Eye (tissue), 1 donor: ENCODE data around the gene ZHX3.
A peak's percentile ranks its signal among the peaks of the same experiment; 100 is the strongest.

Experiments used
- DNase-seq: peaks from one replicate; pipeline ENCODE4 v3.0.0-alpha.2; 2015

ZHX3 gene

GRCh38 chr20:41355192-41355591 lies 37.7 kb upstream of the ZHX3 start:
- DNase-seq: no peak

GRCh38 chr20:41353530-41353929 lies 36.0 kb upstream of the ZHX3 start:
- no peak for DNase-seq

GRCh38 chr20:41352666-41353065 lies 35.1 kb upstream of the ZHX3 start:
- DNase-seq: no peak

DNA sequence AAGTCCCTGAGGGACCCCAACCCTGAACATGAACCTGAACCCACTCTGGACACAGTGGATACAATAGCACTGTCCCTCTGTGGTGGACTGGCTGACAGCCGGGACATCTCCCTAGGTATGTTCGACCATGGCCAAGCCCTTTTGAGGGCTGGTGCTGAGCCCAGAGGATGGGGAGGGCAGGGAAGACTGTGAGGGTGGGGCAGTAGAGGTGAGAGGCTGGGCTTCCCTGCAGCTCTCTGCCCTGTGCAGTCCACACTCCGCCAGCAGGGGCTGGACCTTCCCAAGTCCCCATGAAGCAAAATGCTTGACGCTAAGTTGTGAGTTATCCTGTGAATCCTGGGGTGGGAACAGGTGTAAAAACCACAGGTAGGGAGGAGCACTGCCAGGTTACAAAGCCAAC lies 34.6 kb upstream of the ZHX3 start:
- no peak for DNase-seq

GRCh38 chr20:41350408-41350962 lies 33.0 kb upstream of the ZHX3 start:
- no peak for DNase-seq

GRCh38 chr20:41349943-41350342 lies 32.4 kb upstream of the ZHX3 start:
- no peak for DNase-seq

GRCh38 chr20:41349266-41349665 lies 31.7 kb upstream of the ZHX3 start:
- no peak for DNase-seq

- no peak for DNase-seq
Measured at GRCh38 chr20:41348430-41349172, 31.1 kb upstream of the ZHX3 start.

- peak; percentile 33 for DNase-seq
Measured at GRCh38 chr20:41347523-41348429, 30.2 kb upstream of the ZHX3 start.

GRCh38 chr20:41345729-41346067 lies 28.2 kb upstream of the ZHX3 start:
- DNase-seq: no peak

DNA sequence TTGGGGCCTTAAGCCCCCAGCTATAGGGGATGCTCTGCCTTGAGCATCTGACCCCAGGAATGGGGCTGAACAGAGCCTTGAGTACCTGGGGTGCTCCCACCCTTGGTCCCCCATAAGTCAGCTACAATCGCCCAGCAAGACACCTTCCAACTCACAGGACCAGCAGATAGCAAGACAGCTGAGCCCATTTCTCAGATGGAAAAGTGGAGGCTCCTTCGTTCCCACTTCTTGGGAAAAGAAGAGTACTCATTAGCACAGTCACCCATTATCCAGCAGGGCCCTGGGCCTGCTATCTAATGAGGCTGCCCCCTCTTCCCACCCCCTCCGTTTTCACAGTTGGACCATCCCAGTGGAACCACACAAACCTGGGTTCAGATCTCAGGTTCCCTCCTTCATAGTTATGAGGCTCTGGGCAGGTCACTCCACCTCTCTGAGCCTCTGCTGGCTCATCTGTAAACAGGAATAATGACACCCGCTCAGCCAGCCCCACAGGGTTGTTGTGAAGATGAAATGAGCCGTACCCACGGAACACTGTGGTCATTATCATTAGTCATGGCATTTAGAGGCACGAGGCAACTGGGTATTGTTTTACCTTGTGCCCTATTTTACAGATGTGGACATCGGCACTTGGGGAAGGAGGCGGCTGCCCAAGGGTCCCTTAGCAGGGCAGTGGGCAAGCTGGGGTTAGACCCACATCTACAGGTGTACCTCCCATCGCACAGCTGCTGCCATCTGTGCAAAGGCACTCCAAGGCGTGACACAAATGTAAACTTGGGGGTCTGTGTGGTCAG lies 27.6 kb upstream of the ZHX3 start:
- no peak for DNase-seq

GRCh38 chr20:41344477-41344876 lies 26.9 kb upstream of the ZHX3 start:
- DNase-seq: no peak

- DNase-seq: no peak
Measured at GRCh38 chr20:41342474-41343464, 25.2 kb upstream of the ZHX3 start.

- peak; percentile 88 for DNase-seq
Measured at GRCh38 chr20:41340327-41341055, 23.0 kb upstream of the ZHX3 start, which contains the start of gene LPIN3. LPIN3 (plus strand) TSS chr20:41340821; CDS start chr20:41345804, 4,983 bp downstream.

- DNase-seq: peak; percentile 89
Measured at GRCh38 chr20:41339957-41340326, 22.4 kb upstream of the ZHX3 start.

GRCh38 chr20:41336711-41337492 lies 19.4 kb upstream of the ZHX3 start:
- DNase-seq: no peak

DNA sequence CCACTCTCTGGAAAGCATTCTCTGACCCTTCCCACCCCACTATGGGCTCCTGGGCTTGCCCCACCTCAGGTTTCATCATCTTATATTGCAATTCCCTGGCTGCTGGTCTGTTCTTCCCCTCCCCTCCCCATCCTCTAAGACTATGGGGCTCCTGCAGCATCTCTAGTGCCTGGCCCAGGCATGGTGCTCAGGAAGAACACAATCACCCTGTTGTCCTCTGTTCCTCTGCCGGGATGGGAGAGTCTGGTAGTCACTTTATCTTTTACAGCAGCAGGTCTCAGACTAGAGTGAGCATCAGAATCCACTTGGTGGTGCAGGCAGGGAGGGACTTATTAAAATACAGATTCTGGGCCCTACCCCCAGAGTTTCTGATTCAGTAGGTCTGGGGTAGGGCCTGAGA lies 18.1 kb upstream of the ZHX3 start:
- no peak for DNase-seq

DNA sequence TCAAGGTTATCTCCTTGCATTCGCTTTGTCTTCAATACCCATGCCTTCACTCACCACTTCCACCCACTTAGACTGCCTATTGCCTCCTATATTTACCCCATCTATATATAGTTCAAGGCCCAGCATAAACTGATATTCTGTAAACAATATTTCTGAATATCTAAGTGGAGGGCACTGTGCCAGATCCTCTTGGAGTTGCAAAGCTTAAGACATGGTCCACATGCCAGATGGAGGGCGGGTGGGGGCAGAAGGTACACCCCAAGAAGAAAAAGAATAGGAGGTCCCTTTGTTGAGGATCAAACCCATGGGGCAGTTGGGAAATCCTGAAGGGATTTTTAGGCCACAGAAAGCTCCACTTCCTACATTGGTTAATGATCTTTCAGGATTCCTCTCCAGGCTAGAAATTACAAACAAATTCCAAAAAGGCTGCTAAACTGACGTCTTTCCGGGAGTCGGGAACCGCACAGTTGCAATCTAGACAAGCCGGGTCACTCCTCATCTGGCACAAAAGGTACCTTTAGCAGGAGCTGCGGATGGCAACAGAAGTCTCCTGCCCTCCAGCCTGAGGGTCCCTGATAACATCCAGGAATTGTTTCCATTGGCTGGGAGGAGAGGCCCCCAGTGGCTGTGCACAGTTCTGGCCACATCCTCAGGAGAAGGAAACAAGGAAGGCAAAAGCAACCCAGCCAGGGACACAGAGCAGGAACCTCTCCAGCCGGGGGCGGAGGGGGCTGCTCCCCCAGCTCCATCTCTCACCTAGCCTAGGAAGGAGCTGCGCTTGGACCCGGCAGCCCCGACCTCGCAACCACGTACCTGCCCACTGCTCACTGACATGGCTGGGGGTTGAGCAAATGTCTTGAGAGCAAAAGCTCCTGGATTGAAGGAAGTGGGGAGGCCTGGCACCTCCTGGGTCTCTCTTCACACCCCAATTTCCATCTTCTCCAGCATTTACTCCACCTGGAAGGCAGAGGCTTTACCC lies 17.2 kb upstream of the ZHX3 start:
- no peak for DNase-seq

- DNase-seq: no peak
Measured at GRCh38 chr20:41334036-41334435, 16.5 kb upstream of the ZHX3 start.
